ENCODE measurements around the gene SAP30. TPM values are rescaled to one million over a fixed set of nuclear protein-coding genes. Genes with fewer than 3 reads are reported as not detected.

SAP30 gene
- total RNA-seq, 1 donor, result 25.3 TPM

DNA sequence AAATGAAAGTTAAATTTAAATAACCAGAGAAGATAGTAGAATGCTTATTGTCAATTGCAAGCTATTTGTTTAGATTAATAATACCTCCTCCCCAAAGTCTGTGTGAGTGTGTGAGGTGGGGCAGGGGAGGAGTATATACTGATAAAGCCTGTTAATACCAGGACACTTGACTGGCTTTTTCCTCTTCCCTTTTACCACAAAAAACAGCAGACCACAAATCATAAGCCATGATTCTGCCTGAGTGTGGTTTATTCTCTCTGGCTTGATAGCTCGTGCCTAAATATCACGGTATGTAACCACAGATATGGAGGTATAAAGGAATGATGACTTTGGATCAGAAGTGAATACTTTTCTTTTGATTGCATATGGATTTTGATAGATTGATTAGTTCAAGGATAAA, 50.0 kb downstream of the SAP30 start:
- Histone ChIP-seq H3K4me2 (ENCODE audit: insufficient read depth, low read length) (peak overlapping the region; percentile 64), H3K27me3 (ENCODE audit: insufficient read depth, low read length) (no peaks in the 10 kb centered on the region), H2AFZ (ENCODE audit: low read length) (no peak overlapping the region), H3K36me3 (ENCODE audit: insufficient read depth, low read length) (no peaks in the 10 kb centered on the region), H3K4me3 (ENCODE audit: insufficient read depth, low read length) (peak overlapping the region; percentile 45), H3K9me3 (ENCODE audit: low read depth, low read length) (no peaks in the 10 kb centered on the region), H3K27ac (ENCODE audit: low read depth, low read length) (no peak overlapping the region), H3K4me1 (ENCODE audit: insufficient read depth, low read length) (peaks cover 33% of the 10 kb centered on the region), H4K20me1 (ENCODE audit: insufficient read depth, low read length) (no peaks in the 10 kb centered on the region), H3K79me2 (ENCODE audit: insufficient read depth, low read length) (no peaks in the 10 kb centered on the region)
- TF ChIP-seq, protein P1, sequence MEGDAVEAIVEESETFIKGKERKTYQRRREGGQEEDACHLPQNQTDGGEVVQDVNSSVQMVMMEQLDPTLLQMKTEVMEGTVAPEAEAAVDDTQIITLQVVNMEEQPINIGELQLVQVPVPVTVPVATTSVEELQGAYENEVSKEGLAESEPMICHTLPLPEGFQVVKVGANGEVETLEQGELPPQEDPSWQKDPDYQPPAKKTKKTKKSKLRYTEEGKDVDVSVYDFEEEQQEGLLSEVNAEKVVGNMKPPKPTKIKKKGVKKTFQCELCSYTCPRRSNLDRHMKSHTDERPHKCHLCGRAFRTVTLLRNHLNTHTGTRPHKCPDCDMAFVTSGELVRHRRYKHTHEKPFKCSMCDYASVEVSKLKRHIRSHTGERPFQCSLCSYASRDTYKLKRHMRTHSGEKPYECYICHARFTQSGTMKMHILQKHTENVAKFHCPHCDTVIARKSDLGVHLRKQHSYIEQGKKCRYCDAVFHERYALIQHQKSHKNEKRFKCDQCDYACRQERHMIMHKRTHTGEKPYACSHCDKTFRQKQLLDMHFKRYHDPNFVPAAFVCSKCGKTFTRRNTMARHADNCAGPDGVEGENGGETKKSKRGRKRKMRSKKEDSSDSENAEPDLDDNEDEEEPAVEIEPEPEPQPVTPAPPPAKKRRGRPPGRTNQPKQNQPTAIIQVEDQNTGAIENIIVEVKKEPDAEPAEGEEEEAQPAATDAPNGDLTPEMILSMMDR (IDR thresholded peaks at IDR 0.05; ENCODE audit: extremely low read depth, low read depth, low read length), result no peak
- no peak for DNase-seq (ENCODE audit: insufficient read length, low spot score, missing footprints)

DNA sequence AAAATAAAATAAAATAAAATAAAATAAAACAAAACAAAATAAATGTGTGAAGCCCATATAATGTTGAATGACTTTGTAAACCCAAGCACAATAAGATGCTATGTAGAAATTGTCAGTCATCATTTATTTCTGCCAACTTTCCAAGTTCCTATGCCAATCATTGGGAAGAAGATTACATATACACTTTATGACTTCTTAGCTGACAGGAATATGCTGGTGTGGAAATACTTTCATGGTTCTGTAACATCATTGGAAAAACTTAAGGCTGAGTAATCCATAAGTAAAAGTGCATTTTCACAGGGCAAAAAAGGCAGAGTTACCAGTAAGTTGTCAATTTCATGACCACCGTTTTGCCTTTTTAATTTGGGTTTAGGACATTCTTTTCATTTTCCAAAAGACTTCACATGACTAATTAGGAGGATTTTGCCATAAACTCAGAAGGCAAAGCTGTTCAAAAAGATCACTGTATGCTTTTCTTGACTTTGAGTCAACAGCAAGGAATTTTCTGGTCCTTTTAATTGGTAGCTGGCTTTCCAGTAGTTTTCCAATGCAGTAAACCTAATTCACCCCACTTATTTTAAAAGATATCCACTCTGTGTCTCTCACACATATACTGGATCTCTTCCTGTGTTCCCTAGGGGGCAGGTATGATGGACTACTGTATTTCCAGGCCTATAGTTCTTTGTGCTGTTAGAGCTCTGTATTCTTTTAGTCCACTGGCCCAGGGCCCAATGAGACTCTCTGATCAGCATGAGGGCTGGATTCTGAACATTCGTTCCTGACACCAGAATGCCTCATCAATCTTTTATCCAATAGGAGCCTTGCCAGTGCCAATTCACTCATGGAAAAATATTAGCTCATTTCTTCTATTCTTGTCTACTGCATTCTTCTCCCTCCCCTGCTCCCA, 54.4 kb downstream of the SAP30 start:
- Histone ChIP-seq H3K9me3 (ENCODE audit: low read depth, low read length) (no peaks in the 10 kb centered on the region), H3K4me2 (ENCODE audit: insufficient read depth, low read length) (peak overlapping the region; percentile 57), H3K4me1 (ENCODE audit: insufficient read depth, low read length) (peaks cover 34% of the 10 kb centered on the region), H4K20me1 (ENCODE audit: insufficient read depth, low read length) (no peaks in the 10 kb centered on the region), H3K4me3 (ENCODE audit: insufficient read depth, low read length) (peak overlapping the region; percentile 6), H3K27ac (ENCODE audit: low read depth, low read length) (peak overlapping the region; percentile 94), H3K36me3 (ENCODE audit: insufficient read depth, low read length) (no peaks in the 10 kb centered on the region), H3K79me2 (ENCODE audit: insufficient read depth, low read length) (no peaks in the 10 kb centered on the region), H3K27me3 (ENCODE audit: insufficient read depth, low read length) (no peaks in the 10 kb centered on the region), H2AFZ (ENCODE audit: low read length) (peak overlapping the region; percentile 26)
- TF ChIP-seq, protein P1 (IDR thresholded peaks at IDR 0.05; ENCODE audit: extremely low read depth, low read depth, low read length), result no peak
- DNase-seq (ENCODE audit: insufficient read length, low spot score, missing footprints), result no peak

GRCh38 chr4:173426064-173426463, 55.3 kb downstream of the SAP30 start:
- TF ChIP-seq, protein P1 (IDR thresholded peaks at IDR 0.05; ENCODE audit: extremely low read depth, low read depth, low read length), result no peak
- no peak overlapping the region for H2AFZ ChIP-seq (ENCODE audit: low read length)
- no peaks in the 10 kb centered on the region for H3K27me3 ChIP-seq (ENCODE audit: insufficient read depth, low read length)
- H3K9me3 ChIP-seq (ENCODE audit: low read depth, low read length), result no peaks in the 10 kb centered on the region
- no peak overlapping the region for H3K4me3 ChIP-seq (ENCODE audit: insufficient read depth, low read length)
- H3K4me1 ChIP-seq (ENCODE audit: insufficient read depth, low read length), result peaks cover 27% of the 10 kb centered on the region
- no peaks in the 10 kb centered on the region for H3K36me3 ChIP-seq (ENCODE audit: insufficient read depth, low read length)
- H3K79me2 ChIP-seq (ENCODE audit: insufficient read depth, low read length), result no peaks in the 10 kb centered on the region
- H4K20me1 ChIP-seq (ENCODE audit: insufficient read depth, low read length), result no peaks in the 10 kb centered on the region
- DNase-seq (ENCODE audit: insufficient read length, low spot score, missing footprints), result no peak
- H3K4me2 ChIP-seq (ENCODE audit: insufficient read depth, low read length), result peak overlapping the region; percentile 57
- H3K27ac ChIP-seq (ENCODE audit: low read depth, low read length), result peak overlapping the region; percentile 94

Other genes with a start within 250 kb of the SAP30 start
- gene GALNT7, start 202.1 kb upstream of the SAP30 start, total RNA-seq, result 18.8 and 22.7 TPM in 2 replicates
- gene HMGB2, start 36.6 kb upstream of the SAP30 start, total RNA-seq, result 29.2 and 30.4 TPM in 2 replicates
- gene SCRG1, start 28.2 kb downstream of the SAP30 start, total RNA-seq, result 0.88 and 7.6 TPM in 2 replicates
- gene HAND2, start 159.3 kb downstream of the SAP30 start, total RNA-seq, result 1.8 and 3.8 TPM in 2 replicates